Stimulated activated naive CD8-positive, alpha-beta T cell treated with anti-CD3 and anti-CD28 coated beads, Interleukin-15, Interleukin-2, amounts not matched to agents 100 ng/mL and 50 ng/mL, for 24 hours (primary cell): Measurements from ENCODE around the gene SLC6A17.

ENCODE experiments used
- H3K27ac Mint-ChIP-seq: one replicate; pipeline ENCODE4 v1.8.0; 2021; ENCODE audit warnings: mild to moderate bottlenecking, mixed read lengths
- H3K27me3 Mint-ChIP-seq: one replicate; pipeline ENCODE4 v1.8.0; 2021; ENCODE audit warnings: mixed read lengths
- H3K36me3 Mint-ChIP-seq: one replicate; pipeline ENCODE4 v1.8.0; 2021; ENCODE audit warnings: low read depth, mixed read lengths
- H3K4me1 Mint-ChIP-seq: one replicate; pipeline ENCODE4 v1.8.0; 2021; ENCODE audit warnings: low read depth, mixed read lengths
- H3K4me3 Mint-ChIP-seq: one replicate; pipeline ENCODE4 v1.8.0; 2021; ENCODE audit warnings: mild to moderate bottlenecking, mixed read lengths
- H3K9me3 Mint-ChIP-seq: one replicate; pipeline ENCODE4 v1.8.0; 2021; ENCODE audit warnings: mixed read lengths

SLC6A17 gene

GRCh38 chr1:110198746-110199145 is 48.5 kb downstream of the SLC6A17 start:
- H3K27me3 Mint-ChIP-seq: no peaks in the 10 kb centered on the region
- no peaks in the 10 kb centered on the region for H3K36me3 Mint-ChIP-seq
- H3K9me3 Mint-ChIP-seq: no peaks in the 10 kb centered on the region
- no peak overlapping the region for H3K4me3 Mint-ChIP-seq
- H3K27ac Mint-ChIP-seq: no peak overlapping the region
- H3K4me1 Mint-ChIP-seq: peaks cover 10% of the 10 kb centered on the region

GRCh38 chr1:110200190-110200589 is 49.9 kb downstream of the SLC6A17 start:
- Mint-ChIP-seq H3K27ac (no peak overlapping the region), H3K4me1 (peaks cover 10% of the 10 kb centered on the region), H3K36me3 (no peaks in the 10 kb centered on the region), H3K27me3 (no peaks in the 10 kb centered on the region), H3K9me3 (no peaks in the 10 kb centered on the region), H3K4me3 (no peak overlapping the region)

GRCh38 chr1:110200666-110201065 is 50.4 kb downstream of the SLC6A17 start:
- H3K27ac Mint-ChIP-seq: no peak overlapping the region
- no peaks in the 10 kb centered on the region for H3K36me3 Mint-ChIP-seq
- peaks cover 10% of the 10 kb centered on the region for H3K4me1 Mint-ChIP-seq
- no peaks in the 10 kb centered on the region for H3K27me3 Mint-ChIP-seq
- no peak overlapping the region for H3K4me3 Mint-ChIP-seq
- H3K9me3 Mint-ChIP-seq: no peaks in the 10 kb centered on the region

- Mint-ChIP-seq H3K4me3 (no peak overlapping the region), H3K27ac (no peak overlapping the region), H3K9me3 (no peaks in the 10 kb centered on the region), H3K36me3 (no peaks in the 10 kb centered on the region), H3K4me1 (peaks cover 10% of the 10 kb centered on the region), H3K27me3 (no peaks in the 10 kb centered on the region)
Observed at GRCh38 chr1:110201157-110201825, 51.0 kb downstream of the SLC6A17 start.

- H3K4me3 Mint-ChIP-seq: no peak overlapping the region
- H3K27me3 Mint-ChIP-seq: no peaks in the 10 kb centered on the region
- H3K4me1 Mint-ChIP-seq: peaks cover 17% of the 10 kb centered on the region
- H3K36me3 Mint-ChIP-seq: no peaks in the 10 kb centered on the region
- H3K27ac Mint-ChIP-seq: peak overlapping the region; percentile 92
- H3K9me3 Mint-ChIP-seq: no peaks in the 10 kb centered on the region
Observed at GRCh38 chr1:110203021-110203661, 52.8 kb downstream of the SLC6A17 start.

- Mint-ChIP-seq H3K4me3 (no peak overlapping the region), H3K27me3 (no peaks in the 10 kb centered on the region), H3K9me3 (no peaks in the 10 kb centered on the region), H3K4me1 (peaks cover 33% of the 10 kb centered on the region), H3K27ac (no peak overlapping the region), H3K36me3 (no peaks in the 10 kb centered on the region)
Observed at GRCh38 chr1:110205156-110205555, 54.9 kb downstream of the SLC6A17 start.

- no peaks in the 10 kb centered on the region for H3K36me3 Mint-ChIP-seq
- H3K27me3 Mint-ChIP-seq: no peaks in the 10 kb centered on the region
- peaks cover 33% of the 10 kb centered on the region for H3K4me1 Mint-ChIP-seq
- H3K27ac Mint-ChIP-seq: no peak overlapping the region
- H3K4me3 Mint-ChIP-seq: no peak overlapping the region
- no peaks in the 10 kb centered on the region for H3K9me3 Mint-ChIP-seq
Observed at GRCh38 chr1:110205591-110206155, 55.4 kb downstream of the SLC6A17 start.

- no peak overlapping the region for H3K4me3 Mint-ChIP-seq
- no peak overlapping the region for H3K27ac Mint-ChIP-seq
- H3K9me3 Mint-ChIP-seq: no peaks in the 10 kb centered on the region
- H3K36me3 Mint-ChIP-seq: no peaks in the 10 kb centered on the region
- H3K4me1 Mint-ChIP-seq: peaks cover 38% of the 10 kb centered on the region
- no peaks in the 10 kb centered on the region for H3K27me3 Mint-ChIP-seq
Observed at GRCh38 chr1:110206261-110206920, 56.1 kb downstream of the SLC6A17 start.

GRCh38 chr1:110207831-110208230 is 57.5 kb downstream of the SLC6A17 start:
- no peak overlapping the region for H3K4me3 Mint-ChIP-seq
- H3K4me1 Mint-ChIP-seq: peaks cover 42% of the 10 kb centered on the region
- no peaks in the 10 kb centered on the region for H3K27me3 Mint-ChIP-seq
- H3K36me3 Mint-ChIP-seq: no peaks in the 10 kb centered on the region
- no peaks in the 10 kb centered on the region for H3K9me3 Mint-ChIP-seq
- H3K27ac Mint-ChIP-seq: peak overlapping the region; percentile 24

GRCh38 chr1:110208916-110209645 is 58.8 kb downstream of the SLC6A17 start:
- Mint-ChIP-seq H3K9me3 (no peaks in the 10 kb centered on the region), H3K27me3 (no peaks in the 10 kb centered on the region), H3K36me3 (no peaks in the 10 kb centered on the region), H3K27ac (peak overlapping the region; percentile 82), H3K4me1 (peaks cover 42% of the 10 kb centered on the region), H3K4me3 (peak overlapping the region; percentile 83)

- peak within 1 kb of the TSS; percentile 82 for H3K27ac Mint-ChIP-seq
- H3K36me3 Mint-ChIP-seq: no peaks in the 10 kb centered on the region
- peaks cover 51% of the 10 kb centered on the region for H3K4me1 Mint-ChIP-seq
- peak within 1 kb of the TSS; percentile 88 for H3K4me3 Mint-ChIP-seq
- no peaks in the 10 kb centered on the region for H3K27me3 Mint-ChIP-seq
- no peaks in the 10 kb centered on the region for H3K9me3 Mint-ChIP-seq
Observed at GRCh38 chr1:110209715-110210603, 59.7 kb downstream of the SLC6A17 start, which contains the start of gene KCNC4. TSS of gene KCNC4 (plus strand) at chr1:110210314. CDS start at chr1:110211500, 1,186 bp downstream.

GRCh38 chr1:110210604-110211495 is 60.6 kb downstream of the SLC6A17 start:
- Mint-ChIP-seq H3K27ac (peak overlapping the region; percentile 79), H3K9me3 (no peaks in the 10 kb centered on the region), H3K36me3 (no peaks in the 10 kb centered on the region), H3K4me3 (peak overlapping the region; percentile 88), H3K4me1 (peaks cover 55% of the 10 kb centered on the region), H3K27me3 (no peaks in the 10 kb centered on the region)

- Mint-ChIP-seq H3K27ac (peak overlapping the region; percentile 79), H3K36me3 (no peaks in the 10 kb centered on the region), H3K4me3 (peak overlapping the region; percentile 88), H3K9me3 (no peaks in the 10 kb centered on the region), H3K4me1 (peaks cover 61% of the 10 kb centered on the region), H3K27me3 (no peaks in the 10 kb centered on the region)
Observed at GRCh38 chr1:110211496-110212168, 61.3 kb downstream of the SLC6A17 start.
